NAMALWA (cell line): ENCODE results near the gene ZCCHC24.
A peak's percentile ranks its signal among the peaks of the same experiment; 100 is the strongest.

Experiments used
- DNase-seq: peaks from one replicate; pipeline ENCODE4 v3.0.0-alpha.2; 2015; ENCODE audit warnings: low spot score

Gene ZCCHC24

GRCh38 chr10:79360499-79361342 lies 84.7 kb downstream of the ZCCHC24 start:
- no peak for DNase-seq

GRCh38 chr10:79359816-79360498 lies 85.5 kb downstream of the ZCCHC24 start:
- no peak for DNase-seq

- no peak for DNase-seq
Observed at GRCh38 chr10:79358811-79359210, 86.6 kb downstream of the ZCCHC24 start.

GRCh38 chr10:79357180-79357579 lies 88.2 kb downstream of the ZCCHC24 start:
- no peak for DNase-seq

- no peak for DNase-seq
Observed at GRCh38 chr10:79356104-79356503, 89.3 kb downstream of the ZCCHC24 start.

GRCh38 chr10:79355420-79356017 lies 89.9 kb downstream of the ZCCHC24 start:
- DNase-seq: no peak

GRCh38 chr10:79354615-79355014 lies 90.8 kb downstream of the ZCCHC24 start:
- DNase-seq: no peak

GRCh38 chr10:79354141-79354540 lies 91.3 kb downstream of the ZCCHC24 start:
- DNase-seq: no peak

GRCh38 chr10:79353726-79354125 lies 91.7 kb downstream of the ZCCHC24 start:
- no peak for DNase-seq

- DNase-seq: no peak
Observed at GRCh38 chr10:79353000-79353406, 92.4 kb downstream of the ZCCHC24 start.

- no peak for DNase-seq
Observed at GRCh38 chr10:79352035-79352877, 93.2 kb downstream of the ZCCHC24 start.

GRCh38 chr10:79351332-79351731 lies 94.1 kb downstream of the ZCCHC24 start:
- no peak for DNase-seq

- no peak for DNase-seq
Observed at GRCh38 chr10:79350407-79351154, 94.8 kb downstream of the ZCCHC24 start.

- no peak for DNase-seq
Observed at GRCh38 chr10:79349766-79350406, 95.5 kb downstream of the ZCCHC24 start.

GRCh38 chr10:79349072-79349491 lies 96.3 kb downstream of the ZCCHC24 start:
- DNase-seq: no peak

GRCh38 chr10:79348640-79348988 lies 96.8 kb downstream of the ZCCHC24 start:
- no peak for DNase-seq

- peak; percentile 56 for DNase-seq
Observed at GRCh38 chr10:79347894-79348639, 97.4 kb downstream of the ZCCHC24 start.

GRCh38 chr10:79347226-79347893 lies 98.1 kb downstream of the ZCCHC24 start, which contains the start of gene PPIF:
Gene PPIF, plus strand, starts transcription at chr10:79347469. Its CDS starts 80 bp downstream, at chr10:79347549.
- peak; percentile 85 for DNase-seq
